ENCODE measurements around the gene PIAS4. TPM values are rescaled to one million over a fixed set of nuclear protein-coding genes. Genes with fewer than 3 reads are reported as not detected.

Gene PIAS4
- total RNA-seq, 1 experiment from 2014 or later = 18.2 TPM

DNA sequence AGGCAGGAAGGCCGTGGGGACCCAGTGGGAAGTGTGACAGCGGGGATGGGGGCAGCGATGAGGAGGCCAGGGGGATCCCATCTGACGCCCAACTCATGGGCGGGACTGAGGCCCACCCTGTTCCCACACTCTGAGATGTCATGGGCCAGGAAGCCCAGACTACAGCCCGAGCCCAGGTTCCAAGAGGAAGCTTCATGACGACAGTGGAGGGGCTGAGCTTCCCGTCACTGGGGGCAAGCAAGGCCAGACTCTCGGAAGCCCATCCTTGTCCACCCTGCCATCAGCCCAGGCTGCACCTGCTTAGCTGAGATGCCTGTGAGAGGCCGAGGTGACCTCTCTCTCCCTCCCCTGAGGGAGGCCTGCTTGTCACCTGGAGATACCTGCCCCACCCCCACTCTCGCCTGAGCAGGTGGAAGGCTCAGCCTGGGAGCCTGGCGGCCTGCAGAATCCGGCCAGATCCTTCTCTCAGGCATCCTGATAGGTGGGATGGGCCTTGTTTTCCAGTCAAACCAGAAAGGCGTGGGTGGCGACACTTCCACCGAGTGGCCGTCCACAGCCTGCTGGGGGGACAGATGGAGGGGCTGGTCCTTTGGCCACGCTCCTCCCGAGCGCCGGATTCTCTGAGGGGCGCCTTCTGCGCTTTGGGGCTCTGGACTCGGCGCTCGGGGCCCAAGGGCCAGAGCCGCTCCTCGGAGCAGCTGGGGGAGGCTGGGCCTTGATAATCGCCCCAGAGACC is 54.3 kb downstream of the PIAS4 start:
- in situ Hi-C loops (cut with HindIII; ENCODE audit: low pct_unique_long_range_greater_than_20kb, low sequenced_read_pairs) = no loop called here
- DNase-seq (ENCODE audit: low read depth) = no peak

DNA sequence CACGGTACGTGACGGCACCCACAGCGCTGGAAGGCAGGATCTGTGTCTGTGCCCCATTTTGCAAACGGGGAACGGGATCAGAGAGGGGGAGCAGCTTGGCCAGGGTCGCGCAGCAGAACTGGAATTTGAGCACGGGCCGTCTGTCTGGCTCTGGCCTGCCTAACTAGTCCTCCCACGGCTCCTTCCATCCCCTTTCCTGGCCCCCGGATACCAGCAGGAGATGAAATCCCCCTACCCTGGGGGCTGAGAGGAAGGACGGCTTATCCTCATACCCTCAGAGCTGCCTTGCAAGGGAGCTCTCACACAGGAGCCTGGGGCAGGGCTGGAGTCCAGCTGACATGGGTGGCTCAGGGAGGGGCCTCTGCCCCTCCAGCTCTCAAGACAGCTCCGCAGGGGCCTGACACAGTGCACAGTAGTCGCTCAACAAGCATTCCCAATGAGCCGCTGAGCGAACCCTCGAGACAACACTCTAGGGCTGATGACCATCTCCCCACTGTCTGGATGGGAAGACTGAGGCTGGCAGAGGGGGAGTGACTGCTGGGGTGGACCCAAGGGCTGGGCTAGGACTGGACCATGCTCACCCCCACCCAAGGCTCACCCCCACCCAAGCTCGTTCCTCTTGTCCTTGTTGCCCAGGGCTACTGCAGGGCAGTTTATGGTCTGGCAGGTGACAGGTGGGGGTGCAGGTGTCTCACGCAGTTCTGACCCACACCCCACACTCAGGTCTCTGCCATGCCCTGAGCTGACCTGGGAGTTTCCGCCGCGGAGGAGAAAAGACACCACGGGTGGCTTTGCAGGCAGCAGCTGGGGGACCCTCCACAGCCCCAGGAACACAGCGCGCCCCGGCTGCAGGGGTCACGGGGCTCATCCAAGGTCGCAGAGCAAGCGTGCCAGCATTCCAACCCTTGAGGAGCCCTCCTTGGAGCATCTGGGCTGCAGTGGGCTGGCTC is 55.2 kb downstream of the PIAS4 start:
- in situ Hi-C loops (cut with HindIII; ENCODE audit: low pct_unique_long_range_greater_than_20kb, low sequenced_read_pairs) = no loop called here
- DNase-seq (ENCODE audit: low read depth) = no peak

DNA sequence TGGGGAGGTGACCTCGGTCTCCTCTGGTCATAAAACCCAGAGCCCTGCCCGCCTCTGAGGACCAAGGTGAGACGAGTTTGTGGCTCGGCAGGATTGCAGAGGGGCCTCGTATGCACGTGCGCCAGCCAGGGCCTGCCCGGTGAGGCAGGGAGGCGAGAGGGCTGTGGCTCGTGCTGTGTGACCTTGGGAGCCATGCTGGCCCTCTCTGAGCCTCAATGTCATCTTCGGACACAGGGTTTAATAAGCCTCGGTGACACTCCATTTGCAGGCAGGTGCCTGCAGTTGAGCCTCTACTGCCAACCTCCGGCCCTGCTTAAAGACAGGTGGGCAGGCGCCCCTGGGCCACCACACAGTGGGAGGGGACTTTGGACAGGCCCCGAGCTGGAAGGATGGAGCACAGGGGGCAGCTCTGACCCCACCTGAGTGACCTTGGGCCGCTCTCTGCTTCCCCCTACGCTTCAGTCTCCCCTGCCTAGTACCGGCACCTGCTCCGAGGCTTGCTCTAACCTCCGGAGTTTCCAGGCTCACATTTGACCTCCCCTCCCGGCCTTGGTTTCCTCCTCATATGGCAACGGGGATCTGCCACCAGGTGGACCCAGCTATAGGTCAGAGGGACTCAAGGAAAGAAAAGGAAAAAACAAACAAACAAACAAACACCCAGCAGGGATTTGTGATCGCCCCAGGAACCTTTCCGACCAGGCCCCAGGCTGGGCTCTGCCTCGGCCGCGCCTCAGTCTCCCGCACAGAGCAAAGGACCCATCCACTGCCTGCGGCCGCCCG is 56.0 kb downstream of the PIAS4 start:
- in situ Hi-C loops (cut with HindIII; ENCODE audit: low pct_unique_long_range_greater_than_20kb, low sequenced_read_pairs) = no loop called here
- peak; percentile 50 for DNase-seq (ENCODE audit: low read depth)

DNA sequence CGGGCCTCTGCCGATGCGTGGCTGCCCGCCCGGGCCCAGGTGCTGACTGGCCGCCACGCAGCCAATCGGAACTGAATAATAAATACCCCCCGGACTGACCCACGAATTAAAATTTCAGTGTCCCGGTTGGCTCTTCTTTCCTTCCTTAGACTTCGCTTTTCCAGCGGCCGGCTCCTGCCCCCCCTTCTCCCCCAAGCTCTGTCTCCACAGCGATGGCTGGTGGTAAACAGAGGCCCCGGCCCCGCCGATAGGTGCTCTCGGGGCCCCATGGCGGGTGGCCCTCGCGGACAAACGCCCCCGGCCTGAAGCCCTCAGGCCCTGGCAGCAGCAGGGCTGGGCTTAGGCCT is 56.6 kb downstream of the PIAS4 start:
- in situ Hi-C loops (cut with HindIII; ENCODE audit: low pct_unique_long_range_greater_than_20kb, low sequenced_read_pairs) = no loop called here

DNA sequence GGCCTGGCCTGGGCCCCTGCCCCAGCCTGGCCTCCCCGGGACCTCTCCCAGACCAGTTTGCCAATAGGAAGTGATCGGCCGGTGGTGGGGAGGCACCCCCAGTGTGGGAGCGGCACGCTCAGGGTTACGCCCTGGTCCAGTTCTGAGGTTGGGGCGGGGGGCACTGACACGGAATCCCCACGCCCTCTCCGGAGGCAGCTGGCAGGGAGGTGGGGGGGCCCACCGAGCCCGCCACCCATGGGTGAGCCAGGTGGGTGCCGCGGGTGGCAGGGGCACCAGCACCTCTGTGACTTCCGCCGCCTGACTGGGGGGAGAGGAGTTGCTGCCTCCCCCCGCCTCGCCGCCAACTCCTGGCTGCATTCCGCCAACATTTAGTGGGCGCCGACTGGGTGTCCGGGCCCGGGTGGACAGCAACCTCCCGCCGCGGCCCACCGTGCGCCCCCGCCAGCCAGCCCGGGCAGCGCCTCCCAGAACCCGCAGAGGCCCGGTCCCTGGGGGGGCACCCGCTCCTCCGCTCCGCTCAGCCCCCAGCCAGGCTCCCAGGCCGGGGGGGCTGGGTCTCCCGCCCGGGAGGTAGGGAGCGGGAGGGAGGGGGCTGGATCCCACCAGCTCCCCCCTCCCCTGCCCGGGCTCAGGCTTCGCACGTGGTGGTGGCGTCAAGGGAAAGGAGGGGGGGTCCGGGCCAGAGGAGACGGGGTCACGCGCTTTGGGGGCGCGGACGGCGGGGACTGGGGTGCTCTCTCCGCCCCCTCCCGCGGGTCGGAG is 57.1 kb downstream of the PIAS4 start:
- in situ Hi-C loops (cut with HindIII; ENCODE audit: low pct_unique_long_range_greater_than_20kb, low sequenced_read_pairs) = no loop called here
- no peak for DNase-seq (ENCODE audit: low read depth)

More for the DNA sequence above, 56.6 kb downstream of the PIAS4 start:
- DNase-seq (ENCODE audit: low read depth) = peak; percentile 51

DNA sequence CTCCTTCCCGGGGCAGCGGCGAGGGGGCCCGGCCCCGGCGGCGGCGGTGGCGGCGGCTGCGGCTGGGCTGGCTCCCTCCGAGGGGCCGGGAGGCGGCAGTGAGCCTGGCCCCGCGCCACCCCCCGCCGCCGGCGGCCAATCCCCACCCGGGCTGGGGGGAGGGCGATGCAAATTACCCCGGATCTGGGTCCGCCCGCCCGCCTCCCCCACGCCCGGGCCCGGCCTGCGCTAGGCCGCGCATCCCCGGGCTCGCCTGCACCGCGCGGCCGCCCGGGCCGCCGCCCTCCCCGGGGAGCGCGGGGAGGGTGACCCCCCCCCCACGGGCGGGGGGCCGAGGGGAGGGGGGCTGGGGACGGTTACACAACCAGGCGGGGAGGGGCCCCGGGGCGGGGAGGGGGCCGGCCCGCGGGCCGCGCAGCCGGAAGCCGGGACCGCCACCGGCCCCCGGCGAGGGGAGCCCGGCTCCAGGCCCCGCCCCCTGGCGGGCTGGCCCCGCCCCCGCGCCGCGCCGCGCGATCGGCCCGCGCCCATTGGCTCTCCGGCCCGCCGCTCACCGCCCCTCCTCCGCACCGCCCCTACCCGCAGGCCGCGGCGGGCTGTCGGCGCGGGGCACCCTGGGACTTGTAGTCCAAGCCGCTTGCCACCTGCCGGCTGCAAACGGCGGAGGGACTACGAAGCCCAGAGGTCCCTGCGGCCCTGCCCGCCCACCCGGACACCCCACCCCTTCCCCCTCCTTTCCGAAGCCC is 58.1 kb downstream of the PIAS4 start:
- in situ Hi-C loops (cut with HindIII; ENCODE audit: low pct_unique_long_range_greater_than_20kb, low sequenced_read_pairs) = no loop called here
- peak; percentile 87 for DNase-seq (ENCODE audit: low read depth)

DNA sequence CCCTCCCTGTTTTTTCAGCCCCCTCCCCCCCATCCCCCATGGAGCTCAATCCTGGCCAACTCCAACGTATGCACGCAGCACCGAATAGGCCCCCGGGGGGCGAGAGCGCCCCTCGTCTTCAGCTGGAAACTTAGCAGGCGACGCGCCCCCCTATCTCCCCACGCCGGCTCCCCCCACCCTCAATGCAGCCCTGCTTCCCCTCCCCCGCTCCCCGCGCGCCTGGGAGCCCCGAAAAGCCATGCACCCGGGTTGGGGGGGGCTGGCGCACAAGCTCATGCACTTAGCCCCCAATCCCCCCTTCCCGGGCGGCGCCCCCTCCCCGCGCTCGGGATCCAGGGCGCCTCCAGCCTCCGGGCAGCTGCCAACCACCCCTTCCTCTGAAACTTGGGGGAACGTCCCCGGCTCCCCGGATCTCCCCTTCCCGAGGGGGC is 58.7 kb downstream of the PIAS4 start:
- no peak for DNase-seq (ENCODE audit: low read depth)
- in situ Hi-C loops (cut with HindIII; ENCODE audit: low pct_unique_long_range_greater_than_20kb, low sequenced_read_pairs) = no loop called here

DNA sequence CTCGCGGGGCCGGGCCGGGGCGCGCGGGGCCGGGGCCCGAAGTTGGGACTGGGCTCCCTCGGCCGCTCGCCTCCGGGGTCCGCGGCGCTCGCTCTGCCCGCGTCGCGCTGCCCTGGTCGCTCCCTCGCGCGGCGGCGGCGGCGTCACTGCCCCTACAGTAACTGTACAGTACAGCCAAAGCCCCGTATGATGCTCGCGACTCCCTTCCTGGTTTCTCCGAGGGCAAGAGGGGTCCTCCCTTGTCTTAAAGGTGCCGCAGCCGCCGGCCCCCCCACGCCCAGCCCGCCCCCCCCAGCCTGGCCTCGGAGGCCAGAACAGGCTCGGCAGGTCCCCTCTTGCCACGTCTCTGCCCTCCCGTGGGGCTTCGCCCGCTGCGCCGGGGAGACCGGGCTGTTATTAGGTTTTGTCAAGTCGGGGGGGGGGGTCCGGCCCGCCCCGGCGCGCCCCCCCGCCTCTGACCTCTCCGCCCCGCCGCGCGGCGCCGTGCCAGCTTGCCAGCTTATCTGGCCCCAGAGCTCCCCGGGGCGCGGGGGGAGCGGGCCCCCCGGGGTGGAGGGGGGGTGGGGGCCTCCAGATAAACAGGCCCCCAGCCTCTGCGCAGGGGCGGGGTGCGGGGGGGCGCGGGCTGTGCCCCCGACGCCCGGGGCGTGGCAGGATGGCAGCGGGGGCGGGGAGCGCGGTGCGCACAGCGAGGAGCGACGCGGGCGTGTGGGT is 59.3 kb downstream of the PIAS4 start, which contains the start of gene ZBTB7A:
Gene ZBTB7A, minus strand, starts transcription at position 218 of the 714 bp plus-strand sequence. CDS start 11,667 bp downstream, outside the sequence.
- peak; percentile 59 for DNase-seq (ENCODE audit: low read depth)
- in situ Hi-C loops (cut with HindIII; ENCODE audit: low pct_unique_long_range_greater_than_20kb, low sequenced_read_pairs) = no loop called here

DNA sequence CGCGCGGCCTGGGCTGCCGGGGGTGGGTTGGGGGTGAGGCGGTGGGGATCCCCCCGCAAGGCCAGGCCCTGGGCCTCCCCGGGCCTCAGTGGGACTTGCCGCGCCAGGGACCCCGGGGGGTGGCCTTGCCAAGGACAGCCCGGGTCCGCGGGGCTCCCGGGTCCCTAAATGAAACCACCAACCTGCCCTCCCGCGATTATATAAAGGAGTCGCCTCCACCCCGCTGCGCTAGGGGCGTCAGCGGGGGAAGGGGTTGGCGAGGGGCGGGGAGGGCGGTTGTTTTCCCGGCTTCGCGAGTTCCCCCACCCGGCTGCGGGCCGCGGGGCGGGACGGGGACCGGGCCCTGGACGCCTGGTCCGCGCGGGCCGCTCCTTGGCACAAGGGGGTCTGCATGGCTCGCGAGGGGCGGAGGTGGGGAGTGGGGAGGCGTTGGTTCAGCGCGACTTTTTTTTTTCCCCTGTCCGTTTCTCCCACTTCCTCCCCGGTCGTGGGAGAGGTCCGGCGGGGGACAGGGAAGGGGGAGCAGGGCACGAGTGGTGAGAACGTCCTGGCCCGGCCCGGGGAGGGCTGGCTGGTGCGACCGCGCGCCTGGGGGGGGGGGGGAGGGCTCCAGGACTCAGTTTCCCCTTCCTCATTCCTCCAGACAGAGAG is 60.0 kb downstream of the PIAS4 start:
- in situ Hi-C loops (cut with HindIII; ENCODE audit: low pct_unique_long_range_greater_than_20kb, low sequenced_read_pairs) = no loop called here
- no peak for DNase-seq (ENCODE audit: low read depth)

DNA sequence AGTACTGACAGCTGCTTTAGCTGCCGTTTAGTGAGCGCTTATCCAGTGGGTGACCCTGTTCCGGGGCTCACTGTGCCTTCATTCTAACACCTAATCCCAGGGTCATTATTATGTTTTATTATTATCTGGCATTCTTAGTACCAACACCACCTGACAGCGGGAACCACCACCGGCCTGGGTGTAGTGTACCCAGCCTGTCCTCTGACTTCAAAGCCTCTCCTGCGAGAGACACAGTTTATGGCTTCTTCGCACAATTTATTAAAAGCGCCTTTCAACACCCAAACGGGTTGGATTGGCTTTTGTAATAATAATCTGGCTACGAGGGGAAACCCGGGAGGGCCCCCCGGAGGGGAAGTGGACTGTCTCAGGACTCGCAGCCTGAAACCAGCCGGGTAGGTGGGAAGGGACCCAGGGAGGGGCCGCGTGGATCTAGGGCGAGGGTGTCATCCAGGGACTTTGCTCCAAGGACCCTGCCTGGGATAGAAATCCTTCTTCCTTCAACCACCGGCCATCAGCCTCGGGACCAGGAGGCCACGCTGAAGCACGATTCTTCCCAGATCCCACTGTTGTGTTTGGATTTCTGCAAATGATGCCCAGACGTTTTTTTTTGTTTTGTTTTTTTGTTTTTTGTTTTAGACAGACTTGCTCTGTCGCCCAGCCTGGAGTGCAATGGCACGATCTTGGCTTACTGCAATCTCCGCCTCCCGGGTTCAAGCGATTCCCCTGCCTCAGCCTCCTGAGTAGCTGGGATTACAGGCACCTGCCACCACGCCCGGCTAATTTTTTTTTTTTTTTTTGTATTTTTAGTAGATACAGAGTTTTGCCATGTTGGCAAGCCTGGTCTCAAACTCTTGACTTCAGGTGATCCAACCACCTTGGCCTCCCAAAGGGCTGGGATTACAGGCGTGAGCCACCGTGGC is 60.8 kb downstream of the PIAS4 start:
- no peak for DNase-seq (ENCODE audit: low read depth)
- in situ Hi-C loops (cut with HindIII; ENCODE audit: low pct_unique_long_range_greater_than_20kb, low sequenced_read_pairs) = no loop called here

DNA sequence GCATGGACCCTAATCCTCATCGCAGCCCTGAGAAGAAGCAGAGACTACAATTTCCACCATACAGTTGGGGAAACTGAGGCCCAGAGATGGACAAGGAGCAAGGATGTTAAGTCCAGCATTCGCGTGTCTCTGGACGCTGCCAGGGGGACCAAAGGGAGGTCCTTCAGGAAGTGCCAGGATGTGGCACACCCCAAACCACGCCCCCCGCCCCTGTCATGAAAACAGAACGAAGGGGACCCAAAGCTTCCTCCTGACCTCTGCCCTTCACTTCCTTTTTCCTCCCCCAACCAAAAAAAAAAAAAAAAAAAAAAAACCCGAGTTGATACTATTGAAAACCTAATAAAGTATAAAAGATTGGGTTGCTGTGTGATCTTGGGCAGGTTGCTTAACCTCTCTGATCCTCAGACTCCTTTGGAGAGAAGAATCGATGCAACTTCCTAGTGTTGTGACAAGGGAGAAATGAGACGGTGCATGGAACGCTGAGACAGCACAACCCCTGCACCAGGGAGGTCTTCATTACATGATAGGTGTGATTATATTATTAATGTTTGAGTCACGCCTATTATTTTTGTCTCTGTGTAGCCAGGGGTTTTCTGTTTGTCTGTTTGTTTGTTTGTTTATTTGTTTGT is 61.9 kb downstream of the PIAS4 start:
- DNase-seq (ENCODE audit: low read depth) = no peak
- in situ Hi-C loops (cut with HindIII; ENCODE audit: low pct_unique_long_range_greater_than_20kb, low sequenced_read_pairs) = no loop called here

DNA sequence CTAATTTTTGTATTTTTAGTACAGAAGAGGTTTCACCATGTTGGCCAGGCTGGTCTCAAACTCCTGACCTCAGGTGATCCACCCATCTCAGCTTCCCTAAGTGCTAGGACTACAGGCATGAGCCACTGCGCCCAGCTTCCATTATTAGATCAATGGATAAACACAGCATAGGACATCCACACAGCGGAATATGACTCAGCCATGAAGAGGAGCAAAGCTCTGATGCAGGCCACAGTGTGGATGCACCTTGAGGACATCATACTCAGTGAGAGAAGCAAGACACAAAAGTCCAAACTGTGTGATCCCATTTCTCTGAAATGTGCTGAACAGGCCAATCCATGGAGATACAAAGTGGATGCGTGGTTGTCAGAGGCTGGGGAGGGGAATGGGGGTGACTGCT is 64.1 kb downstream of the PIAS4 start:
- in situ Hi-C loops (cut with HindIII; ENCODE audit: low pct_unique_long_range_greater_than_20kb, low sequenced_read_pairs) = no loop called here
- no peak for DNase-seq (ENCODE audit: low read depth)

DNA sequence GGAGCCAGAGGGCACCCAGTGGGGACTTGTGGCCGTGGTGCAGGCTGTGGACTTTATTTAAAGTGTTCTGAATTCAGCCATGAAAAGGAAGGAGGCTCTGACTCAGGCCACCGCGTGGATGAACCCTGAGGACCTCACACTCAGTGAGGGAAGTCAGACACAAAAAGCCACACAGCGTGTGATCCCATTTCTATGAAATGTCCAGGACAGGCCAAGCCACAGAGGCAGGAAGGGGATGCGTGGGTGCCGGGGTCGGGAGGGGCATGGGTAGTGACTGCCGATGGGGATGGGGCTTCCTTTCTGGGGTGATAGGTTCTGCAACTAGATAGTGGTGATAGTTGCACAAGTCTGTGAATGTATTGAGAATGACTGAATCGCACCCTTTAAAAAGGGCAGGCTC is 67.8 kb downstream of the PIAS4 start:
- DNase-seq (ENCODE audit: low read depth) = no peak
- in situ Hi-C loops (cut with HindIII; ENCODE audit: low pct_unique_long_range_greater_than_20kb, low sequenced_read_pairs) = no loop called here

DNA sequence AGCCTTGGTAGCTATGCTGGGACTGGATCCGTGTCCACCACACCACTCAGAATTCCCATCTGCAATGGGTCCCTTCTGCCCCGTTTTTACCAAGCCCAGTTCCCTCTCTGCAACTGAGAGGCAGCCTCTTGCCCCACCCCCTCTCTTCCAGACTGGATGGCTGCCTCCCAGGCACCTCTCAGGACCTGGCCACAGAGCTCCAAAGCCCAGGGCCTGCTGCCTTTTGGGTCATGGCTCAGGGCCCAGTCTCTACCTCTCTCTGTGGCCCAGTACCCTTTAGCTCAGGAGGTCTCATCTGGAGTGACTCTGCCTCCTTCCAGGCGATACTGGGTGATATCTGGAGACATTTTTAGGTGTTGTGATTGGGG is 69.5 kb downstream of the PIAS4 start:
- DNase-seq (ENCODE audit: low read depth) = no peak
- in situ Hi-C loops (cut with HindIII; ENCODE audit: low pct_unique_long_range_greater_than_20kb, low sequenced_read_pairs) = no loop called here
